ENCODE data around the gene C2CD2.

DNA sequence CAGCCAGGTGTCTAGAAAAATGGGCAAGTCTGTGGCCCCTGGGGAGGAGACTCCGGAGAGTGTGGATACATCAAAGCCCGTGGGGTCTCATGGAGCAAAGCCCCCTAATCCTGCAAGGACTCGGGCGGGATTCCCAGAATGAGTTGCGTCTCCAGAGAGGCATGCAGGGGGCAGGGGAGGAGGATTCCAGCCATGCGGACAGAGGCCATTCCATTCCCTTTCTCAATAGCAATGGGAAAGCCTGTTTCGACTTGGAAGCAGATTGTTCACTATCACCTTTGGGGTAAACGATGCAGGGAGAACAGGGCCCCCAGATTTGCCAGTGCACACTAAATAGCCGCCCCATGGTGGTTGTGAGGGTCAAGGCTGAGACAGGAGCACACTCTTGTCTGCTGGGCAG is 59.3 kb downstream of the C2CD2 start:
- TF ChIP-seq FOS (IDR thresholded peaks at IDR 0.05; ENCODE audit: low read depth, low read length) (no peak), POLR2A (IDR thresholded peaks at IDR 0.05; ENCODE audit: low read depth, low read length) (no peak), NFE2L2 (IDR thresholded peaks at IDR 0.05; ENCODE audit: low read depth, low read length) (no peak), MAFK (IDR thresholded peaks at IDR 0.05; ENCODE audit: low read depth, low read length) (no peak), SMC3 (IDR thresholded peaks at IDR 0.05; ENCODE audit: low read depth, low read length) (no peak)
- TF ChIP-seq, protein P1, sequence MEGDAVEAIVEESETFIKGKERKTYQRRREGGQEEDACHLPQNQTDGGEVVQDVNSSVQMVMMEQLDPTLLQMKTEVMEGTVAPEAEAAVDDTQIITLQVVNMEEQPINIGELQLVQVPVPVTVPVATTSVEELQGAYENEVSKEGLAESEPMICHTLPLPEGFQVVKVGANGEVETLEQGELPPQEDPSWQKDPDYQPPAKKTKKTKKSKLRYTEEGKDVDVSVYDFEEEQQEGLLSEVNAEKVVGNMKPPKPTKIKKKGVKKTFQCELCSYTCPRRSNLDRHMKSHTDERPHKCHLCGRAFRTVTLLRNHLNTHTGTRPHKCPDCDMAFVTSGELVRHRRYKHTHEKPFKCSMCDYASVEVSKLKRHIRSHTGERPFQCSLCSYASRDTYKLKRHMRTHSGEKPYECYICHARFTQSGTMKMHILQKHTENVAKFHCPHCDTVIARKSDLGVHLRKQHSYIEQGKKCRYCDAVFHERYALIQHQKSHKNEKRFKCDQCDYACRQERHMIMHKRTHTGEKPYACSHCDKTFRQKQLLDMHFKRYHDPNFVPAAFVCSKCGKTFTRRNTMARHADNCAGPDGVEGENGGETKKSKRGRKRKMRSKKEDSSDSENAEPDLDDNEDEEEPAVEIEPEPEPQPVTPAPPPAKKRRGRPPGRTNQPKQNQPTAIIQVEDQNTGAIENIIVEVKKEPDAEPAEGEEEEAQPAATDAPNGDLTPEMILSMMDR (conservative IDR thresholded peaks at IDR 0.05; ENCODE audit: low read depth, low read length): no peak
